H9 (cell line): ENCODE data around the gene SLC26A9. TPM values are rescaled to one million over a fixed set of nuclear protein-coding genes. Genes with fewer than 3 reads are reported as not detected.

ENCODE experiments used
- DNase-seq: peaks from one replicate; pipeline ENCODE4 v3.0.0-alpha.2; 2017
- H2AFZ ChIP-seq: one replicate; pipeline ENCODE4 v1.6.1; 2013; ENCODE audit warnings: mild to moderate bottlenecking, low read length, control low read depth, moderate library complexity
- H2AK5ac ChIP-seq: 2 replicates; pipeline ENCODE4 v1.6.1; 2013; ENCODE audit warnings: low read length, control low read depth, mixed read lengths; ENCODE audit not compliant: insufficient read length
- H2BK120ac ChIP-seq: one replicate; pipeline ENCODE4 v1.6.1; 2013; ENCODE audit warnings: low read depth, mild to moderate bottlenecking, low read length, control low read depth, inconsistent platforms; ENCODE audit not compliant: poor library complexity, severe bottlenecking
- H2BK12ac ChIP-seq: 2 replicates; pipeline ENCODE4 v1.6.1; 2013; ENCODE audit warnings: low read length, control low read depth, mixed read lengths, low read depth; ENCODE audit not compliant: insufficient read length
- H2BK15ac ChIP-seq: 2 replicates; pipeline ENCODE4 v1.6.1; 2013; ENCODE audit warnings: low read depth, low read length, control low read depth
- H2BK20ac ChIP-seq: one replicate; pipeline ENCODE4 v1.6.1; 2013; ENCODE audit warnings: low read depth, mild to moderate bottlenecking, low read length, control low read depth, inconsistent platforms; ENCODE audit not compliant: poor library complexity, severe bottlenecking
- H2BK5ac ChIP-seq: 2 replicates; pipeline ENCODE4 v1.6.1; 2013; ENCODE audit warnings: low read length, control low read depth, mixed read lengths; ENCODE audit not compliant: insufficient read length
- H3K14ac ChIP-seq: 2 replicates; pipeline ENCODE4 v1.6.1; 2013; ENCODE audit warnings: low read length, control low read depth; ENCODE audit not compliant: insufficient read depth
- H3K18ac ChIP-seq: 2 replicates; pipeline ENCODE4 v1.6.1; 2013; ENCODE audit warnings: low read depth, mild to moderate bottlenecking, mixed read lengths, low read length, control low read depth; ENCODE audit not compliant: insufficient read length
- H3K23ac ChIP-seq: 2 replicates; pipeline ENCODE4 v1.6.1; 2013; ENCODE audit warnings: low read length, control low read depth, mixed read lengths, low read depth; ENCODE audit not compliant: insufficient read length
- H3K23me2 ChIP-seq: 2 replicates; pipeline ENCODE4 v1.6.1; 2013; ENCODE audit warnings: low read depth, mild to moderate bottlenecking, mixed read lengths, low read length, control low read depth; ENCODE audit not compliant: insufficient read length, poor library complexity, severe bottlenecking
- H3K27ac ChIP-seq: 2 replicates; pipeline ENCODE4 v1.5.1; 2013; ENCODE audit warnings: low read length, control low read depth, mixed read lengths, low read depth; ENCODE audit not compliant: insufficient read length
- H3K27me3 ChIP-seq: 2 replicates; pipeline ENCODE4 v1.6.1; 2013; ENCODE audit warnings: low read length, control low read depth, inconsistent platforms; ENCODE audit not compliant: insufficient read depth
- H3K4ac ChIP-seq: 2 replicates; pipeline ENCODE4 v1.6.1; 2013; ENCODE audit warnings: low read depth, mild to moderate bottlenecking, control low read depth, inconsistent platforms, low read length, moderate library complexity
- H3K4me1 ChIP-seq: 2 replicates; pipeline ENCODE4 v1.6.1; 2013; ENCODE audit warnings: low read length, control low read depth, inconsistent platforms; ENCODE audit not compliant: insufficient read depth
- H3K4me2 ChIP-seq: 2 replicates; pipeline ENCODE4 v1.6.1; 2013; ENCODE audit warnings: low read length, control low read depth, mixed read lengths; ENCODE audit not compliant: insufficient read length, insufficient read depth
- H3K56ac ChIP-seq: 2 replicates; pipeline ENCODE4 v1.6.1; 2013; ENCODE audit warnings: low read depth, mild to moderate bottlenecking, mixed read lengths, low read length, control low read depth; ENCODE audit not compliant: insufficient read length
- H3K79me1 ChIP-seq: 2 replicates; pipeline ENCODE4 v1.6.1; 2013; ENCODE audit warnings: low read depth, mild to moderate bottlenecking, moderate library complexity, low read length, control low read depth, inconsistent platforms; ENCODE audit not compliant: insufficient read depth, poor library complexity, severe bottlenecking
- H3K79me2 ChIP-seq: 2 replicates; pipeline ENCODE4 v1.6.1; 2013; ENCODE audit warnings: low read length, control low read depth, inconsistent platforms; ENCODE audit not compliant: insufficient read depth
- H3K9ac ChIP-seq: 2 replicates; pipeline ENCODE4 v1.6.1; 2013; ENCODE audit warnings: low read length, control low read depth, mixed read lengths; ENCODE audit not compliant: insufficient read length; ENCODE audit errors: extremely low read depth
- H3K9me3 ChIP-seq: one replicate; pipeline ENCODE4 v1.6.1; 2013; ENCODE audit warnings: low read depth, low read length, inconsistent platforms; ENCODE audit not compliant: control insufficient read depth
- H3T11ph ChIP-seq: one replicate; pipeline ENCODE4 v1.6.1; 2013; ENCODE audit warnings: mild to moderate bottlenecking, low read length, control low read depth, inconsistent platforms
- H4K20me1 ChIP-seq: one replicate; pipeline ENCODE4 v1.6.1; 2013; ENCODE audit not compliant: control insufficient read depth, insufficient read length, insufficient read depth
- H4K5ac ChIP-seq: 2 replicates; pipeline ENCODE4 v1.6.1; 2013; ENCODE audit warnings: low read depth, mild to moderate bottlenecking, mixed read lengths, low read length, control low read depth; ENCODE audit not compliant: insufficient read length
- H4K8ac ChIP-seq: replicated peaks from 2 replicates; pipeline ENCODE4 v1.6.1; 2013; ENCODE audit warnings: low read length, control low read depth, mixed read lengths, low read depth; ENCODE audit not compliant: insufficient read length
- H4K91ac ChIP-seq: 2 replicates; pipeline ENCODE4 v1.6.1; 2013; ENCODE audit warnings: low read depth, mild to moderate bottlenecking, moderate library complexity, mixed read lengths, low read length, control low read depth; ENCODE audit not compliant: insufficient read length
- H3K27ac Mint-ChIP-seq, 3 experiments: 2 replicates in 2 of 3; 3 replicates in 1 of 3; pipeline ENCODE4 v1.8.0; 2020 to 2021; ENCODE audit warnings: mixed read lengths in 3 of 3, mild to moderate bottlenecking in 1 of 3, moderate library complexity in 1 of 3
- H3K27me3 Mint-ChIP-seq: 2 replicates; pipeline ENCODE4 v1.8.0; 2021; ENCODE audit warnings: low read depth, mild to moderate bottlenecking, moderate library complexity, mixed read lengths
- H3K36me3 Mint-ChIP-seq, 3 experiments: 2 replicates in 2 of 3; 3 replicates in 1 of 3; pipeline ENCODE4 v1.8.0; 2020 to 2021; ENCODE audit warnings: low read depth in 3 of 3, mixed read lengths in 3 of 3; ENCODE audit not compliant: insufficient read depth in 1 of 3
- H3K4me1 Mint-ChIP-seq, 2 experiments: 2 replicates each; pipeline ENCODE4 v1.8.0; 2020; ENCODE audit warnings: mixed read lengths in 2 of 2
- H3K4me3 Mint-ChIP-seq, 2 experiments: 2 replicates in 1 of 2; 3 replicates in 1 of 2; pipeline ENCODE4 v1.8.0; 2020 to 2021; ENCODE audit warnings: mild to moderate bottlenecking in 2 of 2, mixed read lengths in 2 of 2, moderate library complexity in 1 of 2
- H3K9me3 Mint-ChIP-seq, 2 experiments: 2 replicates in 1 of 2; 3 replicates in 1 of 2; pipeline ENCODE4 v1.8.0; 2020; ENCODE audit warnings: mild to moderate bottlenecking in 2 of 2, mixed read lengths in 2 of 2, moderate library complexity in 1 of 2
- WGBS: extraction: QIAGEN DNeasy Blood & Tissue Kit; methylation state at CpG from one replicate; pipeline ENCODE4 v1.1.7; 2013; ENCODE audit warnings: missing lambda C conversion rate, low lambda C conversion rate, mixed read lengths; ENCODE audit not compliant: insufficient read length; ENCODE audit errors: extremely low coverage; 5-methylcytosine and 5-hydroxymethylcytosine counted together
- total RNA-seq: library from RNA; stranded (reverse); gene quantifications from 2 replicates; pipeline ENCODE4 v1.2.1, GENCODE V29; 2021
- TF ChIP-seq, protein P1 (sequence below): fragments of 200-600 bp; sonication (generic); conservative IDR thresholded peaks from 3 replicates; pipeline ENCODE4 v1.8.0; 2021; ENCODE audit warnings: antibody characterized with exemption, mild to moderate bottlenecking

SLC26A9 gene
- total RNA-seq, 1 experiment from 2014 or later: not detected

- Histone ChIP-seq H2BK20ac (no peak overlapping the region), H3K9ac (no peak overlapping the region), H4K5ac (no peak overlapping the region), H3K4me2 (no peak overlapping the region), H3T11ph (no peak overlapping the region), H3K23me2 (no peaks in the 10 kb centered on the region), H2BK15ac (no peak overlapping the region), H3K23ac (no peak overlapping the region), H2AK5ac (no peak overlapping the region), H2BK5ac (no peak overlapping the region), H3K9me3 (no peaks in the 10 kb centered on the region), H2BK12ac (no peak overlapping the region), H3K27me3 (no peaks in the 10 kb centered on the region), H2AFZ (no peak overlapping the region), H3K79me1 (no peaks in the 10 kb centered on the region), H4K91ac (no peak overlapping the region), H3K18ac (no peak overlapping the region), H3K27ac (no peak overlapping the region), H3K4me1 (no peaks in the 10 kb centered on the region), H3K79me2 (no peaks in the 10 kb centered on the region), H3K14ac (no peak overlapping the region), H3K56ac (no peak overlapping the region), H4K8ac (no peak overlapping the region), H4K20me1 (no peaks in the 10 kb centered on the region), H3K4ac (no peak overlapping the region), H2BK120ac (no peak overlapping the region)
- H3K4me1 Mint-ChIP-seq: peaks cover 6 to 16% of the 10 kb centered on the region in 2 experiments; a peak in 3 of 4 replicates
- no CpG with 5 or more reads among the region's 3 CpGs for WGBS
- TF ChIP-seq, protein P1, sequence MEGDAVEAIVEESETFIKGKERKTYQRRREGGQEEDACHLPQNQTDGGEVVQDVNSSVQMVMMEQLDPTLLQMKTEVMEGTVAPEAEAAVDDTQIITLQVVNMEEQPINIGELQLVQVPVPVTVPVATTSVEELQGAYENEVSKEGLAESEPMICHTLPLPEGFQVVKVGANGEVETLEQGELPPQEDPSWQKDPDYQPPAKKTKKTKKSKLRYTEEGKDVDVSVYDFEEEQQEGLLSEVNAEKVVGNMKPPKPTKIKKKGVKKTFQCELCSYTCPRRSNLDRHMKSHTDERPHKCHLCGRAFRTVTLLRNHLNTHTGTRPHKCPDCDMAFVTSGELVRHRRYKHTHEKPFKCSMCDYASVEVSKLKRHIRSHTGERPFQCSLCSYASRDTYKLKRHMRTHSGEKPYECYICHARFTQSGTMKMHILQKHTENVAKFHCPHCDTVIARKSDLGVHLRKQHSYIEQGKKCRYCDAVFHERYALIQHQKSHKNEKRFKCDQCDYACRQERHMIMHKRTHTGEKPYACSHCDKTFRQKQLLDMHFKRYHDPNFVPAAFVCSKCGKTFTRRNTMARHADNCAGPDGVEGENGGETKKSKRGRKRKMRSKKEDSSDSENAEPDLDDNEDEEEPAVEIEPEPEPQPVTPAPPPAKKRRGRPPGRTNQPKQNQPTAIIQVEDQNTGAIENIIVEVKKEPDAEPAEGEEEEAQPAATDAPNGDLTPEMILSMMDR: no peak; the same call in 2 of the 3 replicates
- H3K36me3 Mint-ChIP-seq: no peaks in the 10 kb centered on the region
- peaks cover 16% of the 10 kb centered on the region for H3K27me3 Mint-ChIP-seq
- no peaks in the 10 kb centered on the region for H3K9me3 Mint-ChIP-seq
- H3K27ac Mint-ChIP-seq: 0 out of 7 replicates have a peak overlapping the region, but pooled peaks of 1 of the 3 experiments have one; percentile 36
- no peak for DNase-seq
- no peak overlapping the region for H3K4me3 Mint-ChIP-seq
These were observed 43.0 kb upstream of the SLC26A9 start for GRCh38 chr1:205986292-205986691.
